ENCODE data around the gene VAV3.

DNA sequence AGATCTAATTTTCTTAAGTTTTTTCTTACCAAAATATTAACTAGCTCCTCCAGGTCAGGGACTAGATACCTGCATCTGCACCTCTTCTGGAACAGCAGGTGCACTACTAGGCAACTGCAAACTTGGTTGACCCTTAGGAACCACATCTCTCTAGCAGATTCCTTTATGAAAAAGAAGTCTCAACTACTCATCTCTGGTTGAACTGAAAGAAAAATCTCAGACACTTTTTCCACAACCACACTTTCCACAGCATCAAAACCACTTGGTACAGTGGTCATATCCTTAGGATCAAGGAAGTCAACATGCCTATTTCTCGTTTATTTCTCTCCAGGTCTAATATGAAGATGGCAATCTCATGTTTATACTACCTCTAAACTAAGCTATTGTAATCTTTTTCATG lies 52.3 kb downstream of the VAV3 start:
- TF ChIP-seq CHD2 (IDR thresholded peaks at IDR 0.05; ENCODE audit: borderline replicate concordance, low read depth, low read length) = no peak
- TF ChIP-seq, protein P1, sequence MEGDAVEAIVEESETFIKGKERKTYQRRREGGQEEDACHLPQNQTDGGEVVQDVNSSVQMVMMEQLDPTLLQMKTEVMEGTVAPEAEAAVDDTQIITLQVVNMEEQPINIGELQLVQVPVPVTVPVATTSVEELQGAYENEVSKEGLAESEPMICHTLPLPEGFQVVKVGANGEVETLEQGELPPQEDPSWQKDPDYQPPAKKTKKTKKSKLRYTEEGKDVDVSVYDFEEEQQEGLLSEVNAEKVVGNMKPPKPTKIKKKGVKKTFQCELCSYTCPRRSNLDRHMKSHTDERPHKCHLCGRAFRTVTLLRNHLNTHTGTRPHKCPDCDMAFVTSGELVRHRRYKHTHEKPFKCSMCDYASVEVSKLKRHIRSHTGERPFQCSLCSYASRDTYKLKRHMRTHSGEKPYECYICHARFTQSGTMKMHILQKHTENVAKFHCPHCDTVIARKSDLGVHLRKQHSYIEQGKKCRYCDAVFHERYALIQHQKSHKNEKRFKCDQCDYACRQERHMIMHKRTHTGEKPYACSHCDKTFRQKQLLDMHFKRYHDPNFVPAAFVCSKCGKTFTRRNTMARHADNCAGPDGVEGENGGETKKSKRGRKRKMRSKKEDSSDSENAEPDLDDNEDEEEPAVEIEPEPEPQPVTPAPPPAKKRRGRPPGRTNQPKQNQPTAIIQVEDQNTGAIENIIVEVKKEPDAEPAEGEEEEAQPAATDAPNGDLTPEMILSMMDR (IDR thresholded peaks at IDR 0.05 in 2 of 3, conservative IDR thresholded peaks at IDR 0.05 in 1 of 3; ENCODE audit: control insufficient read depth in 2 of 3, extremely low read depth in 1 of 3, insufficient read depth in 1 of 3, low read depth in 3 of 3, low read length in 3 of 3) = no peak
- TF ChIP-seq TCF7 (IDR thresholded peaks at IDR 0.05; ENCODE audit: borderline replicate concordance) = no peak
- TF ChIP-seq FOXK2 (IDR thresholded peaks at IDR 0.05) = no peak
- no peak for TF ChIP-seq CHD1 (IDR thresholded peaks at IDR 0.05; ENCODE audit: low read depth, low read length)
- TF ChIP-seq RCOR1 (conservative IDR thresholded peaks at IDR 0.05; ENCODE audit: low read depth, low read length) = no peak

Data from GM12878 (cell line).